Neural crest cell (in vitro differentiated cells): ENCODE measurements around the gene GLT1D1. TPM values are rescaled to one million over a fixed set of nuclear protein-coding genes. Genes with fewer than 3 reads are reported as not detected.

Experiments used
- DNase-seq: peaks from one replicate; pipeline ENCODE4 v3.0.0; 2021; ENCODE audit warnings: low read depth, mixed read lengths, low spot score
- H3K27ac Mint-ChIP-seq: one replicate; pipeline ENCODE4 v1.8.0; 2021; ENCODE audit warnings: mild to moderate bottlenecking, mixed read lengths; ENCODE audit not compliant: unreplicated experiment
- H3K27me3 Mint-ChIP-seq: 2 replicates; pipeline ENCODE4 v1.8.0; 2021; ENCODE audit warnings: low read depth, mild to moderate bottlenecking, mixed read lengths
- H3K36me3 Mint-ChIP-seq: 2 replicates; pipeline ENCODE4 v1.8.0; 2021; ENCODE audit warnings: low read depth, mild to moderate bottlenecking, mixed read lengths
- H3K4me1 Mint-ChIP-seq: 2 replicates; pipeline ENCODE4 v1.8.0; 2021; ENCODE audit warnings: mixed read lengths
- H3K4me3 Mint-ChIP-seq: one replicate; pipeline ENCODE4 v1.8.0; 2021; ENCODE audit warnings: mild to moderate bottlenecking, mixed read lengths
- H3K9me3 Mint-ChIP-seq: 2 replicates; pipeline ENCODE4 v1.8.0; 2021; ENCODE audit warnings: mixed read lengths
- total RNA-seq: library from RNA; stranded (reverse); gene quantifications from 2 replicates; pipeline ENCODE4 v1.2.1, GENCODE V29; 2021
- TF ChIP-seq, protein P1 (sequence below): fragments of 200-600 bp; sonication (generic); conservative IDR thresholded peaks from 2 replicates; pipeline ENCODE4 v1.5.0; 2021; ENCODE audit warnings: antibody characterized with exemption, mild to moderate bottlenecking

Gene GLT1D1
- total RNA-seq, 1 donor from 2014 or later: 7.4 TPM

DNA sequence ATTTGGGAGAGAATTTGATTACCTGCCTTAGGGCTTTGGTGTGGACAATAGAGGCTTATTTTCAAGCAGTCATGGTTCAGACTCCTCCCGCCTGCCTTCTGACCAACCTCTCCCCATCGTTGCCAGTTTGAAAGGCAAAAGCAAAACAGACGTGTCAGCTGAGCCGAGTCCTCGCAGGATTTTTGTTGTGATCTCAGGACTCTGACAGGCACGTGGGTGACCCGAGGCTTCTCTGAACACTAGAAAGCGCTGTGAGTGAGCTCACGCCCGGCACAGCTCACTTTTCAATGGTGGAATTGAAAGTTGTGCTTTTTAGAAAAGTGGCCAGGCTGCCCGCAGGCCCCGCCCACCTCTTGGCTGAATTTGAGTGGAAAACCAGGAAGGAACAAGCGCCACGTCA lies 130.1 kb downstream of the GLT1D1 start:
- H3K36me3 Mint-ChIP-seq: no peaks in the 10 kb centered on the region
- H3K27ac Mint-ChIP-seq: no peak overlapping the region
- peaks cover 7% of the 10 kb centered on the region for H3K4me1 Mint-ChIP-seq
- no peak overlapping the region for H3K4me3 Mint-ChIP-seq
- TF ChIP-seq, protein P1, sequence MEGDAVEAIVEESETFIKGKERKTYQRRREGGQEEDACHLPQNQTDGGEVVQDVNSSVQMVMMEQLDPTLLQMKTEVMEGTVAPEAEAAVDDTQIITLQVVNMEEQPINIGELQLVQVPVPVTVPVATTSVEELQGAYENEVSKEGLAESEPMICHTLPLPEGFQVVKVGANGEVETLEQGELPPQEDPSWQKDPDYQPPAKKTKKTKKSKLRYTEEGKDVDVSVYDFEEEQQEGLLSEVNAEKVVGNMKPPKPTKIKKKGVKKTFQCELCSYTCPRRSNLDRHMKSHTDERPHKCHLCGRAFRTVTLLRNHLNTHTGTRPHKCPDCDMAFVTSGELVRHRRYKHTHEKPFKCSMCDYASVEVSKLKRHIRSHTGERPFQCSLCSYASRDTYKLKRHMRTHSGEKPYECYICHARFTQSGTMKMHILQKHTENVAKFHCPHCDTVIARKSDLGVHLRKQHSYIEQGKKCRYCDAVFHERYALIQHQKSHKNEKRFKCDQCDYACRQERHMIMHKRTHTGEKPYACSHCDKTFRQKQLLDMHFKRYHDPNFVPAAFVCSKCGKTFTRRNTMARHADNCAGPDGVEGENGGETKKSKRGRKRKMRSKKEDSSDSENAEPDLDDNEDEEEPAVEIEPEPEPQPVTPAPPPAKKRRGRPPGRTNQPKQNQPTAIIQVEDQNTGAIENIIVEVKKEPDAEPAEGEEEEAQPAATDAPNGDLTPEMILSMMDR: no peak
- DNase-seq: no peak
- H3K9me3 Mint-ChIP-seq: no peaks in the 10 kb centered on the region
- H3K27me3 Mint-ChIP-seq: no peaks in the 10 kb centered on the region

DNA sequence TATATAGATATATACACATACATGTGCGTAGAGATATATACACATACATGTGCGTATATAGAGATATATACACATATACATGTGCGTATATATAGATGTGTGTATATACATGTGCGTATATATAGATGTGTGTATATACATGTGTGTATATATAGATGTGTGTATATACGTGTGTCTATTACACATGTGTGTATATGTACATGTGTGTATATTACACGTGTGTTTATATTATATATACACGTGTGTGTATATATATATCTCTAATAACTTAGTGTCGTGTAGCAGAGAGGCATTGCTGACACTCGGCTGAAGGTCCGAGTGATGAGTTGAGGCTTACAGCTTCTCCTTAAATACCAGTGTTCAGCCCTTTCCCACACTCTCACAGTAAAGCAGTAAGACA lies 133.7 kb downstream of the GLT1D1 start:
- no peak for DNase-seq
- H3K4me3 Mint-ChIP-seq: no peak overlapping the region
- H3K9me3 Mint-ChIP-seq: no peaks in the 10 kb centered on the region
- H3K27me3 Mint-ChIP-seq: no peaks in the 10 kb centered on the region
- TF ChIP-seq, protein P1: no peak
- H3K27ac Mint-ChIP-seq: no peak overlapping the region
- no peaks in the 10 kb centered on the region for H3K36me3 Mint-ChIP-seq
- H3K4me1 Mint-ChIP-seq: peaks cover 3% of the 10 kb centered on the region

DNA sequence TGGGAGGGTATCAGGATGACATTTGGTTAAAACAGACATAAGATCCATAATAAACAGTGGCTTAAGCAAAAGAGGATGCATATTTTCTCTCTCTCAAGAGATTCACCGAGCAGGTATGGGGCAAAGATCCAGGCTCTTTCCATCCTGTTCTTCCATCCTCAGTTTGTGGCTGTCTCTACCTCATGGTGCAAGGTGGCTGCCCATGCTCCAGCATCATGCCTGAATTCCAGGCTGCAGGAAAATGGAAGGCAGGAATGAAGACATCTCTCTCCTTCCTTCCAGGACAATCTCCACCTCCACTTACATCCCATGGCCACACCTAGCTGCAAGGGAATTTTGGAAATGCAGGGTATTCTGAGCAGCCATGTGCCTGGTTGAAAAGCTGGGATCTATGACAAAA lies 136.0 kb downstream of the GLT1D1 start:
- Mint-ChIP-seq H3K27ac (no peak overlapping the region), H3K4me1 (peaks cover 3% of the 10 kb centered on the region), H3K9me3 (no peaks in the 10 kb centered on the region), H3K36me3 (no peaks in the 10 kb centered on the region), H3K4me3 (no peak overlapping the region), H3K27me3 (no peaks in the 10 kb centered on the region)
- TF ChIP-seq, protein P1: no peak
- no peak for DNase-seq

DNA sequence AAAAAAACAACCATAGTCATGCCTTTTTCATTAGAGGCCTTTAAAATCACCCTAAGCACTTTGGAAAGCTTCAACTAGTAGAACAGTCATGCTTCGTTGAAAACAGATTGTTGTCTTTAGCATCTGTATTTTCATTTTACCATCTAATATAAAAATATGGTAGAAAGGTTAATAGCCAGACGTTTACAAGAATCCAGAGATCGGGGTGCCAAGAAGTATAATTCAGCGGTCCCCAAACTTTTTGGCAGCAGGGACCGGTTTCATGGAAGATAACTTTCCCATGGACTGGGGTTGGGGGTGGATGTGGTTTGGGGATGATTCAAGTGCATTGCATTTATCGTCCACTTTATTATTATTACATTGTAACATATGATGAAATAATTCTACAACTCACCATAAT lies 138.4 kb downstream of the GLT1D1 start:
- Mint-ChIP-seq H3K9me3 (no peaks in the 10 kb centered on the region), H3K4me1 (no peaks in the 10 kb centered on the region), H3K27me3 (no peaks in the 10 kb centered on the region), H3K4me3 (no peak overlapping the region), H3K36me3 (no peaks in the 10 kb centered on the region), H3K27ac (no peak overlapping the region)
- TF ChIP-seq, protein P1: no peak
- no peak for DNase-seq

DNA sequence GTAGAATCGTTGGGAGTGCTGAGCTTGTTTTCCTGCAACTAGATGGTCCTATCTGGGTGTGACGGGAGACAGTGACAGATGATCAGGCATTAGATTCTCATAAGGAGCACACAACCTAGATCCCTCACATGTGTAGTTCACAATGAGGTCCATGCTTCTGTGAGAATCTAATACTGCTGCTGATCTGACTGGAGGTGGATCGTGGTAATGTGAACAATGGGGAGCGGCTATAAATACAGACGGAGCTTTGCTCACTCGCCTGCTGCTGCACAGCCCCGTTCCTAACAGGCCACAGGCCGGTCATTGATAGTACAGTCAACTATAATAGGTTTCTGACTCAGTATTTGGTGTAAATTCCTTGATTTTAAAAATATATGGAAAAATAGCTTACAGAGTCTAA lies 138.8 kb downstream of the GLT1D1 start:
- DNase-seq: no peak
- H3K27me3 Mint-ChIP-seq: no peaks in the 10 kb centered on the region
- H3K27ac Mint-ChIP-seq: no peak overlapping the region
- H3K36me3 Mint-ChIP-seq: no peaks in the 10 kb centered on the region
- no peaks in the 10 kb centered on the region for H3K9me3 Mint-ChIP-seq
- H3K4me1 Mint-ChIP-seq: no peaks in the 10 kb centered on the region
- TF ChIP-seq, protein P1: no peak
- no peak overlapping the region for H3K4me3 Mint-ChIP-seq

DNA sequence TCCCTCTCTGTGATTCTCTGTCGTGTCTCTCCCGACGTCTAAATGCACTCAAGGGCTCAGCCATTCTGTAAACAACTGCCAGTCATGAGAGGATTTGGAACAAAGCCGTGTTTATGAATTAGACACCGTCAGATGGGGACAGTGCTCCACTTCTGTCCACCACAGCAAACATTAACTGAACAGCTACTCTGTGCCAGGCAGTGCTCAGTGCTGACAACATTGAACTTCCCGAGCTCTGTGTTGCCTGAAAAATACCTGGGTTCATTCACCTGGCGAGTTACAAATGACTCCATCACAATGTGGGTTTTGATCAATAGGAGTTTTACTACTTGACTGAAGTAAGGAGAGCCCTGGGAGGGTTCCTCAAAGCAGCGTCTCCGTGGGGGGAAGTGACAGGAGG lies 139.3 kb downstream of the GLT1D1 start:
- Mint-ChIP-seq H3K9me3 (no peaks in the 10 kb centered on the region), H3K36me3 (no peaks in the 10 kb centered on the region), H3K27ac (no peak overlapping the region), H3K27me3 (no peaks in the 10 kb centered on the region), H3K4me3 (no peak overlapping the region), H3K4me1 (no peaks in the 10 kb centered on the region)
- TF ChIP-seq, protein P1: no peak
- DNase-seq: no peak
